Panc1 (cell line): ENCODE measurements around the gene TIMM17A. TPM values are rescaled to one million over a fixed set of nuclear protein-coding genes. Genes with fewer than 3 reads are reported as not detected.

Source experiments
- ATAC-seq: fragments of 200-7000 bp; cut with Tn5 transposase; 2 replicates; pipeline ENCODE4 v1.9.1; 2020; ENCODE audit warnings: mild to moderate bottlenecking, moderate library complexity
- BruUV-seq: library from RNA; stranded (reverse); fragments of 400-500 nt; replicated peaks from 2 replicates; lab custom pipeline; 2021; lab: Mats Ljungman, UMichigan
- CTCF ChIA-PET: fragments of 300-600 bp; sonication (Branson Sonifier 250); formaldehyde crosslinking; loops from one replicate; lab custom pipeline; 2022; ENCODE audit warnings: antibody characterized with exemption; lab: Charles Lee
- POLR2A ChIA-PET: fragments of 300-600 bp; sonication (Branson Sonifier 250); formaldehyde crosslinking; loops from one replicate; lab custom pipeline; 2022; ENCODE audit warnings: antibody characterized with exemption; lab: Charles Lee
- DNase-seq: peaks from one replicate; pipeline ENCODE4 v3.0.0-alpha.2; 2010; ENCODE audit warnings: low read depth, low spot score
- H3K27ac ChIP-seq: 2 replicates; pipeline ENCODE4 v1.5.1; 2011; ENCODE audit warnings: mild to moderate bottlenecking, low read length, inconsistent platforms
- H3K27me3 ChIP-seq: fragments of 200-500 bp; sonication (Bioruptor generic); 2 replicates; pipeline ENCODE4 v1.6.0; 2014; ENCODE audit warnings: low read length, inconsistent platforms; ENCODE audit not compliant: control insufficient read depth, insufficient read depth
- H3K36me3 ChIP-seq: fragments of 200-500 bp; sonication (Bioruptor generic); 2 replicates; pipeline ENCODE4 v1.5.1; 2014; ENCODE audit warnings: inconsistent platforms, mild to moderate bottlenecking, low read length, moderate library complexity; ENCODE audit not compliant: control insufficient read depth, insufficient read depth
- H3K4me1 ChIP-seq: 2 replicates; pipeline ENCODE4 v1.5.1; 2011; ENCODE audit warnings: inconsistent platforms, mild to moderate bottlenecking, low read length, moderate library complexity; ENCODE audit not compliant: control insufficient read depth, insufficient read depth
- H3K4me3 ChIP-seq, 2 experiments: 2 replicates each; pipeline ENCODE4 v1.5.1; 2011 to 2012; ENCODE audit warnings: low read depth in 2 of 2, low read length in 2 of 2, mild to moderate bottlenecking in 2 of 2, inconsistent platforms in 1 of 2, moderate library complexity in 1 of 2
- H3K9me3 ChIP-seq: fragments of 200-500 bp; sonication (Bioruptor generic); 2 replicates; pipeline ENCODE4 v1.5.1; 2014; ENCODE audit warnings: low read depth, mild to moderate bottlenecking, inconsistent platforms, low read length, moderate library complexity; ENCODE audit not compliant: control insufficient read depth, insufficient read depth
- CTCF ChIP-seq: fragments of 450-650 bp; IDR thresholded peaks from 2 replicates; pipeline ENCODE4 v1.5.1; 2017; ENCODE audit warnings: mild to moderate bottlenecking
- POLR2AphosphoS5 ChIP-seq: IDR thresholded peaks from 2 replicates; pipeline ENCODE4 v1.6.1; 2012; ENCODE audit warnings: mild to moderate bottlenecking, low read depth, low read length, moderate library complexity
- SIN3A ChIP-seq: IDR thresholded peaks from 2 replicates; pipeline ENCODE4 v1.6.1; 2012; ENCODE audit warnings: low read depth, mild to moderate bottlenecking, low read length, moderate library complexity, borderline replicate concordance; ENCODE audit not compliant: insufficient read depth
- TCF7L2 ChIP-seq: IDR thresholded peaks from 2 replicates; pipeline ENCODE4 v1.6.1; 2011; ENCODE audit warnings: mild to moderate bottlenecking, low read depth, low read length, inconsistent platforms
- in situ Hi-C: cut with HindIII; loops from 2 replicates; pipeline ENCODE4 v1.10.0; 2016; ENCODE audit warnings: low sequenced_read_pairs, low pct_unique_long_range_greater_than_20kb
- intact Hi-C: fragments of 100-400 bp; cut with micrococcal nuclease; formaldehyde crosslinking; loops from one replicate; pipeline ENCODE4 v1.10.0; 2022; ENCODE audit not compliant: unreplicated experiment
- total RNA-seq: library from RNA; stranded (reverse); gene quantifications from one replicate; pipeline ENCODE4 v1.2.1, GENCODE V29; 2021; ENCODE audit not compliant: unreplicated experiment
- TF ChIP-seq, protein P1 (sequence below), 2 experiments: IDR thresholded peaks; 2 replicates each; pipeline ENCODE4 v1.6.1; 2011 to 2012; ENCODE audit warnings: low read depth in 2 of 2, control low read depth in 1 of 2, low read length in 1 of 2, mild to moderate bottlenecking in 1 of 2, moderate library complexity in 1 of 2; ENCODE audit not compliant: insufficient read depth in 1 of 2

Gene TIMM17A
- total RNA-seq, 1 experiment from 2014 or later, result 118 TPM

DNA sequence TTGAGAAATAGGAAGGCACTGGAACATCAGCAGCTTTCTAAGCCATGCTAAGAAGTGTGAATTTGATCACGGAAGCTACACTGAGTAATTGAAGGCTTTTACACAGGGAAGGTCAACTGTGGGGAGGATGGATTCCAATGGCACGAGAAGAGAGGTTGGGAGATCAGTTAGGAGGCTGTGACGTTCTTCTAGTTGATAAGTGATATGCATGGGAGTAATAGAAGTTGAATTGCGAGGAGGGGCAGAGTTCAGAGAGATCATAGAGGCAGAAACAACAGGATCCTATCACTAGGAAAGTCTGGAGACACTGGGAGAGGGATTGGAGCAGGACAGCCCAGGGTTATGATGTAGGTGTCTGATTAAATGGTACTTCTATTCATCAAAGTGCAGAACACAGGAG lies 25.2 kb upstream of the TIMM17A start:
- no peaks in the 10 kb centered on the region for H3K36me3 ChIP-seq
- no peak for TF ChIP-seq CTCF
- TF ChIP-seq, protein P1, sequence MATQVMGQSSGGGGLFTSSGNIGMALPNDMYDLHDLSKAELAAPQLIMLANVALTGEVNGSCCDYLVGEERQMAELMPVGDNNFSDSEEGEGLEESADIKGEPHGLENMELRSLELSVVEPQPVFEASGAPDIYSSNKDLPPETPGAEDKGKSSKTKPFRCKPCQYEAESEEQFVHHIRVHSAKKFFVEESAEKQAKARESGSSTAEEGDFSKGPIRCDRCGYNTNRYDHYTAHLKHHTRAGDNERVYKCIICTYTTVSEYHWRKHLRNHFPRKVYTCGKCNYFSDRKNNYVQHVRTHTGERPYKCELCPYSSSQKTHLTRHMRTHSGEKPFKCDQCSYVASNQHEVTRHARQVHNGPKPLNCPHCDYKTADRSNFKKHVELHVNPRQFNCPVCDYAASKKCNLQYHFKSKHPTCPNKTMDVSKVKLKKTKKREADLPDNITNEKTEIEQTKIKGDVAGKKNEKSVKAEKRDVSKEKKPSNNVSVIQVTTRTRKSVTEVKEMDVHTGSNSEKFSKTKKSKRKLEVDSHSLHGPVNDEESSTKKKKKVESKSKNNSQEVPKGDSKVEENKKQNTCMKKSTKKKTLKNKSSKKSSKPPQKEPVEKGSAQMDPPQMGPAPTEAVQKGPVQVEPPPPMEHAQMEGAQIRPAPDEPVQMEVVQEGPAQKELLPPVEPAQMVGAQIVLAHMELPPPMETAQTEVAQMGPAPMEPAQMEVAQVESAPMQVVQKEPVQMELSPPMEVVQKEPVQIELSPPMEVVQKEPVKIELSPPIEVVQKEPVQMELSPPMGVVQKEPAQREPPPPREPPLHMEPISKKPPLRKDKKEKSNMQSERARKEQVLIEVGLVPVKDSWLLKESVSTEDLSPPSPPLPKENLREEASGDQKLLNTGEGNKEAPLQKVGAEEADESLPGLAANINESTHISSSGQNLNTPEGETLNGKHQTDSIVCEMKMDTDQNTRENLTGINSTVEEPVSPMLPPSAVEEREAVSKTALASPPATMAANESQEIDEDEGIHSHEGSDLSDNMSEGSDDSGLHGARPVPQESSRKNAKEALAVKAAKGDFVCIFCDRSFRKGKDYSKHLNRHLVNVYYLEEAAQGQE (IDR thresholded peaks at IDR 0.05; ENCODE audit: insufficient read depth in 1 of 2, low read depth in 2 of 2, low read length in 1 of 2), result no peak
- no peak for TF ChIP-seq TCF7L2
- no peak for TF ChIP-seq POLR2AphosphoS5
- no peak for TF ChIP-seq SIN3A
- ATAC-seq (no peak), DNase-seq (no peak)
- H3K27ac ChIP-seq, result no peak overlapping the region
- in situ Hi-C loops, result no loop called here
- no peaks in the 10 kb centered on the region for H3K9me3 ChIP-seq
- no peak overlapping the region for H3K4me3 ChIP-seq
- peaks cover 6% of the 10 kb centered on the region for H3K27me3 ChIP-seq
- intact Hi-C loops, result no loop called here
- BruUV-seq, result no TSS peak
- no peaks in the 10 kb centered on the region for H3K4me1 ChIP-seq
- ChIA-PET POLR2A (no interaction called here), CTCF (no interaction called here)

DNA sequence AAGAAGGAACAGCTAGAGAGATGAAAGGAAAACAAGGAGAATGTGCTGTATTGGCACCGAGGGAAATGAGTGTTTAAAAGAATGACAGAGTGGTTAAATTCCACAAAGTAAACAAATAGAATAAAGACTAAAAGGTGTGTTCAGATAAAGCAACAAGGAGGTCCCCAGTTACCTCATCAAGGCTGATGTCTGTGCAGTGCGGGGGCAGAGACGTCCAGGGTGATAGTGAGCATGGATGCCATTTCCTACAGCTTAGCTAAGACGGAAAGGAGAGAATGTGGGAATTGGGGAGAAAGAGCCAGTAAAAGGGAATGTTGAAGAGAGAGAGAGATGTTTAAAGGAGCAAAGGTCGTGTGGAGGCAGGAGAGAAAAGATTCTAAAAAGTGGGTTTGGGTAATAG lies 24.5 kb upstream of the TIMM17A start:
- Histone ChIP-seq H3K4me1 (no peaks in the 10 kb centered on the region), H3K27ac (no peak overlapping the region), H3K4me3 (no peak overlapping the region), H3K27me3 (peaks cover 6% of the 10 kb centered on the region), H3K9me3 (no peaks in the 10 kb centered on the region), H3K36me3 (no peaks in the 10 kb centered on the region)
- CTCF ChIA-PET, result no interaction called here
- intact Hi-C loops (no loop called here), in situ Hi-C loops (no loop called here)
- TF ChIP-seq POLR2AphosphoS5, result no peak
- no peak for TF ChIP-seq SIN3A
- no peak for TF ChIP-seq CTCF
- no peak for TF ChIP-seq TCF7L2
- TF ChIP-seq, protein P1 (IDR thresholded peaks at IDR 0.05; ENCODE audit: insufficient read depth in 1 of 2, low read depth in 2 of 2, low read length in 1 of 2), result no peak
- POLR2A ChIA-PET, result no interaction called here
- BruUV-seq, result no TSS peak
- ATAC-seq (no peak), DNase-seq (no peak)
